HCT116 (cell line): ENCODE data around the gene ABTB1. TPM values are rescaled to one million over a fixed set of nuclear protein-coding genes. Genes with fewer than 3 reads are reported as not detected.

Source experiments
- ATAC-seq: fragments of 200-7000 bp; cut with Tn5 transposase; 2 replicates; pipeline ENCODE4 v1.9.1; 2020; ENCODE audit warnings: mild to moderate bottlenecking, moderate library complexity
- BruUV-seq: library from RNA; stranded (reverse); fragments of 400-500 nt; replicated peaks from 2 replicates; lab custom pipeline; 2021; lab: Mats Ljungman, UMichigan
- CTCF ChIA-PET: fragments of 300-600 bp; sonication (Branson Sonifier 250); formaldehyde crosslinking; loops from one replicate; lab custom pipeline; 2021; ENCODE audit warnings: antibody characterized with exemption; lab: Charles Lee
- POLR2A ChIA-PET: fragments of 300-600, 350-600 bp; sonication (Branson Sonifier 250); formaldehyde crosslinking; loops from one replicate; lab custom pipeline; 2021; ENCODE audit warnings: antibody characterized with exemption; lab: Charles Lee
- RAD21 ChIA-PET, 2 experiments: fragments of 300-600 bp; sonication (Branson Sonifier 250); formaldehyde crosslinking; loops; one replicate each; lab custom pipeline; 2023; ENCODE audit warnings: low total read pairs in 2 of 2; ENCODE audit not compliant: uncharacterized antibody in 2 of 2, unreplicated experiment in 2 of 2, low non-redundant PET in 1 of 2; lab: Charles Lee
- DNase-seq: peaks from one replicate; pipeline ENCODE4 v3.0.0-alpha.2; 2010; ENCODE audit warnings: low read depth, low spot score
- H2AFZ ChIP-seq: fragments of 200-600 bp; shearing (Covaris generic), sonication (generic); 2 replicates; pipeline ENCODE4 v1.6.1; 2017; ENCODE audit warnings: low read depth, mixed run types, mixed read lengths, antibody characterized with exemption, low read length; ENCODE audit not compliant: poor library complexity, severe bottlenecking
- H3K27ac ChIP-seq: 2 replicates; pipeline ENCODE4 v1.5.1; 2012; ENCODE audit warnings: low read depth, low read length
- H3K27me3 ChIP-seq: fragments of 200-600 bp; sonication (generic); 2 replicates; pipeline ENCODE4 v1.6.1; 2016; ENCODE audit warnings: mixed run types, low read length, mixed read lengths; ENCODE audit not compliant: insufficient read depth
- H3K36me3 ChIP-seq, 2 experiments: fragments of 200-500 bp in 1 of 2; fragments of 200-600 bp in 1 of 2; sonication (Bioruptor generic) in 1 of 2; sonication (generic) in 1 of 2; 2 replicates each; pipeline versions ENCODE4 v1.5.1 to v1.6.1; 2014 to 2016; ENCODE audit warnings: low read length in 2 of 2, inconsistent platforms in 1 of 2, mixed read lengths in 1 of 2, mixed run types in 1 of 2; ENCODE audit not compliant: insufficient read depth in 2 of 2, control insufficient read depth in 1 of 2
- H3K4me1 ChIP-seq, 2 experiments: fragments of 200-600 bp in 1 of 2; sonication (generic) in 1 of 2; 2 replicates each; pipeline versions ENCODE4 v1.5.1 to v1.6.1; 2012 to 2017; ENCODE audit warnings: low read length in 2 of 2, inconsistent platforms in 1 of 2, mild to moderate bottlenecking in 1 of 2, mixed read lengths in 1 of 2, mixed run types in 1 of 2, moderate library complexity in 1 of 2; ENCODE audit not compliant: insufficient read depth in 2 of 2, control insufficient read depth in 1 of 2
- H3K4me2 ChIP-seq: fragments of 200-600 bp; sonication (generic); 2 replicates; pipeline ENCODE4 v1.6.1; 2017; ENCODE audit warnings: mixed run types, low read length, mixed read lengths
- H3K4me3 ChIP-seq, 2 experiments: fragments of 200-600 bp in 1 of 2; sonication (generic) in 1 of 2; replicated peaks in 1 of 2; 2 replicates each; pipeline ENCODE4 v1.5.1; 2011 to 2016; ENCODE audit warnings: low read length in 2 of 2, control low read depth in 1 of 2, low read depth in 1 of 2, mild to moderate bottlenecking in 1 of 2, mixed read lengths in 1 of 2, mixed run types in 1 of 2
- H3K79me2 ChIP-seq: fragments of 200-600 bp; sonication (generic); 2 replicates; pipeline ENCODE4 v1.6.1; 2017; ENCODE audit warnings: mild to moderate bottlenecking, mixed run types, low read length, moderate library complexity, mixed read lengths; ENCODE audit not compliant: insufficient read depth
- H3K9ac ChIP-seq: fragments of 200-600 bp; sonication (generic); 2 replicates; pipeline ENCODE4 v1.6.1; 2016; ENCODE audit warnings: low read length, mixed read lengths
- H3K9me2 ChIP-seq: fragments of 200-600 bp; sonication (generic), shearing (Covaris generic); 2 replicates; pipeline ENCODE4 v1.6.1; 2017; ENCODE audit warnings: mixed run types, mild to moderate bottlenecking, moderate library complexity; ENCODE audit not compliant: insufficient read depth
- H3K9me3 ChIP-seq, 2 experiments: fragments of 200-500 bp in 1 of 2; fragments of 200-600 bp in 1 of 2; sonication (Bioruptor generic) in 1 of 2; sonication (generic) in 1 of 2; 2 replicates each; pipeline ENCODE4 v1.6.1; 2014 to 2017; ENCODE audit warnings: low read length in 2 of 2, mixed read lengths in 2 of 2, inconsistent platforms in 1 of 2, low read depth in 1 of 2, mild to moderate bottlenecking in 1 of 2, mixed run types in 1 of 2, moderate library complexity in 1 of 2; ENCODE audit not compliant: control insufficient read depth in 1 of 2, insufficient read depth in 1 of 2
- H4K20me1 ChIP-seq: fragments of 200-600 bp; sonication (generic), shearing (Covaris generic); 2 replicates; pipeline ENCODE4 v1.6.1; 2017; ENCODE audit warnings: mixed run types, mild to moderate bottlenecking, moderate library complexity; ENCODE audit not compliant: insufficient read depth
- ATF3 ChIP-seq: IDR thresholded peaks from 2 replicates; pipeline ENCODE4 v1.6.1; 2012
- CBX3 ChIP-seq: IDR thresholded peaks from 2 replicates; pipeline ENCODE4 v1.6.1; 2012; ENCODE audit warnings: low read depth
- CEBPB ChIP-seq: IDR thresholded peaks from 2 replicates; pipeline ENCODE4 v1.6.1; 2012; ENCODE audit warnings: low read depth
- EGR1 ChIP-seq: IDR thresholded peaks from 2 replicates; pipeline ENCODE4 v1.6.1; 2012; ENCODE audit warnings: low read depth
- EZH2 ChIP-seq: fragments of 200-600 bp; sonication (generic); IDR thresholded peaks from 2 replicates; pipeline ENCODE4 v1.6.1; 2017; ENCODE audit warnings: antibody characterized with exemption, mixed run types
- FOSL1 ChIP-seq: IDR thresholded peaks from 2 replicates; pipeline ENCODE4 v1.6.1; 2012; ENCODE audit warnings: low read depth
- JUND ChIP-seq: IDR thresholded peaks from 2 replicates; pipeline ENCODE4 v1.6.1; 2012
- MAX ChIP-seq: IDR thresholded peaks from 2 replicates; pipeline ENCODE4 v1.6.1; 2012
- REST ChIP-seq: IDR thresholded peaks from 2 replicates; pipeline ENCODE4 v1.6.1; 2012; ENCODE audit warnings: low read depth
- SIN3A ChIP-seq: IDR thresholded peaks from 2 replicates; pipeline ENCODE4 v1.6.1; 2012; ENCODE audit warnings: low read depth
- SP1 ChIP-seq: IDR thresholded peaks from 2 replicates; pipeline ENCODE4 v1.6.1; 2012; ENCODE audit warnings: low read depth
- SRF ChIP-seq: IDR thresholded peaks from 2 replicates; pipeline ENCODE4 v1.6.1; 2012; ENCODE audit warnings: low read depth
- ZBTB33 ChIP-seq: IDR thresholded peaks from 2 replicates; pipeline ENCODE4 v1.6.1; 2011; ENCODE audit warnings: mild to moderate bottlenecking, low read length, moderate library complexity; ENCODE audit not compliant: insufficient replicate concordance; ENCODE audit errors: extremely low read depth
- ZFX ChIP-seq: fragments of 450-650 bp; IDR thresholded peaks from 2 replicates; pipeline ENCODE4 v1.6.1; 2017
- ZNF274 ChIP-seq: fragments of 200-500 bp; sonication (Bioruptor generic); IDR thresholded peaks from 2 replicates; pipeline ENCODE4 v1.6.1; 2014; ENCODE audit warnings: mild to moderate bottlenecking, low read depth, low read length, inconsistent platforms
- intact Hi-C: fragments of 100-400 bp; cut with micrococcal nuclease; formaldehyde crosslinking; loops from 2 replicates; pipeline ENCODE4 v1.10.0; 2022
- total RNA-seq: library from RNA; stranded (reverse); gene quantifications from one replicate; pipeline ENCODE4 v1.2.1, GENCODE V29; 2021; ENCODE audit not compliant: unreplicated experiment
- TF ChIP-seq, protein P1 (sequence below), 3 experiments: fragments of 200-600 bp in 1 of 3; sonication (generic) in 1 of 3; IDR thresholded peaks in 2 of 3; conservative IDR thresholded peaks in 1 of 3; 2 replicates each; pipeline ENCODE4 v1.5.1; 2012 to 2017; ENCODE audit warnings: low read depth in 2 of 3, low read length in 2 of 3, antibody characterized with exemption in 1 of 3, borderline replicate concordance in 1 of 3, control low read depth in 1 of 3, mild to moderate bottlenecking in 1 of 3, mixed read lengths in 1 of 3, mixed run types in 1 of 3, moderate library complexity in 1 of 3; ENCODE audit not compliant: insufficient read depth in 1 of 3

Gene ABTB1
- total RNA-seq, 1 experiment from 2014 or later: 19.4 TPM

- Histone ChIP-seq H3K36me3 (no peaks in the 10 kb centered on the region), H3K79me2 (no peaks in the 10 kb centered on the region), H3K9ac (no peak overlapping the region), H3K4me2 (peak overlapping the region; percentile 98), H3K27ac (no peak overlapping the region), H2AFZ (no peak overlapping the region), H3K9me2 (no peaks in the 10 kb centered on the region), H4K20me1 (no peaks in the 10 kb centered on the region), H3K9me3 (no peaks in the 10 kb centered on the region), H3K4me3 (no peak overlapping the region; a peak in 1 of 4 replicates), H3K27me3 (no peaks in the 10 kb centered on the region), H3K4me1 (peaks cover 0 to 19% of the 10 kb centered on the region in 2 experiments; a peak in 2 of 4 replicates)
- RAD21 ChIA-PET: no interaction called here
- DNase-seq: no peak
- BruUV-seq: no TSS peak
- CTCF ChIA-PET: no interaction called here
- no peak for ATAC-seq
- intact Hi-C loops: no loop called here
- TF ChIP-seq ZNF274 (no peak), FOSL1 (no peak), CEBPB (no peak), SRF (no peak), REST (no peak), JUND (no peak), CBX3 (no peak), ZBTB33 (no peak), EGR1 (no peak), ZFX (no peak), SIN3A (no peak), ATF3 (no peak), SP1 (no peak), EZH2 (no peak), MAX (no peak)
- TF ChIP-seq, protein P1, sequence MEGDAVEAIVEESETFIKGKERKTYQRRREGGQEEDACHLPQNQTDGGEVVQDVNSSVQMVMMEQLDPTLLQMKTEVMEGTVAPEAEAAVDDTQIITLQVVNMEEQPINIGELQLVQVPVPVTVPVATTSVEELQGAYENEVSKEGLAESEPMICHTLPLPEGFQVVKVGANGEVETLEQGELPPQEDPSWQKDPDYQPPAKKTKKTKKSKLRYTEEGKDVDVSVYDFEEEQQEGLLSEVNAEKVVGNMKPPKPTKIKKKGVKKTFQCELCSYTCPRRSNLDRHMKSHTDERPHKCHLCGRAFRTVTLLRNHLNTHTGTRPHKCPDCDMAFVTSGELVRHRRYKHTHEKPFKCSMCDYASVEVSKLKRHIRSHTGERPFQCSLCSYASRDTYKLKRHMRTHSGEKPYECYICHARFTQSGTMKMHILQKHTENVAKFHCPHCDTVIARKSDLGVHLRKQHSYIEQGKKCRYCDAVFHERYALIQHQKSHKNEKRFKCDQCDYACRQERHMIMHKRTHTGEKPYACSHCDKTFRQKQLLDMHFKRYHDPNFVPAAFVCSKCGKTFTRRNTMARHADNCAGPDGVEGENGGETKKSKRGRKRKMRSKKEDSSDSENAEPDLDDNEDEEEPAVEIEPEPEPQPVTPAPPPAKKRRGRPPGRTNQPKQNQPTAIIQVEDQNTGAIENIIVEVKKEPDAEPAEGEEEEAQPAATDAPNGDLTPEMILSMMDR (IDR thresholded peaks at IDR 0.05 in 2 of 3, conservative IDR thresholded peaks at IDR 0.05 in 1 of 3; ENCODE audit: borderline replicate concordance in 1 of 3, insufficient read depth in 1 of 3, low read depth in 2 of 3, low read length in 2 of 3): no peak
- POLR2A ChIA-PET: no interaction called here
Measured at GRCh38 chr3:127670761-127671522, 1.8 kb upstream of the ABTB1 start.
